ENCODE data around the gene NMNAT3.

- TF ChIP-seq, protein P1, sequence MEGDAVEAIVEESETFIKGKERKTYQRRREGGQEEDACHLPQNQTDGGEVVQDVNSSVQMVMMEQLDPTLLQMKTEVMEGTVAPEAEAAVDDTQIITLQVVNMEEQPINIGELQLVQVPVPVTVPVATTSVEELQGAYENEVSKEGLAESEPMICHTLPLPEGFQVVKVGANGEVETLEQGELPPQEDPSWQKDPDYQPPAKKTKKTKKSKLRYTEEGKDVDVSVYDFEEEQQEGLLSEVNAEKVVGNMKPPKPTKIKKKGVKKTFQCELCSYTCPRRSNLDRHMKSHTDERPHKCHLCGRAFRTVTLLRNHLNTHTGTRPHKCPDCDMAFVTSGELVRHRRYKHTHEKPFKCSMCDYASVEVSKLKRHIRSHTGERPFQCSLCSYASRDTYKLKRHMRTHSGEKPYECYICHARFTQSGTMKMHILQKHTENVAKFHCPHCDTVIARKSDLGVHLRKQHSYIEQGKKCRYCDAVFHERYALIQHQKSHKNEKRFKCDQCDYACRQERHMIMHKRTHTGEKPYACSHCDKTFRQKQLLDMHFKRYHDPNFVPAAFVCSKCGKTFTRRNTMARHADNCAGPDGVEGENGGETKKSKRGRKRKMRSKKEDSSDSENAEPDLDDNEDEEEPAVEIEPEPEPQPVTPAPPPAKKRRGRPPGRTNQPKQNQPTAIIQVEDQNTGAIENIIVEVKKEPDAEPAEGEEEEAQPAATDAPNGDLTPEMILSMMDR (IDR thresholded peaks at IDR 0.05): no peak
- TF ChIP-seq POLR2A (IDR thresholded peaks at IDR 0.05) (no peak), EP300 (IDR thresholded peaks at IDR 0.05) (no peak), POLR2AphosphoS5 (IDR thresholded peaks at IDR 0.05) (no peak)
Observed at GRCh38 chr3:139668332-139668731, 9.4 kb downstream of the NMNAT3 start.

Measured in upper lobe of left lung (tissue), 4 donors.